Breast epithelium (tissue), 3 donors: ENCODE results near the gene CRAMP1.

Source experiments
- POLR2A ChIP-seq: fragments of 450-650 bp; IDR thresholded peaks from one replicate; pipeline ENCODE4 v1.6.1; 2016; ENCODE audit warnings: antibody characterized with exemption, mild to moderate bottlenecking, moderate library complexity
- POLR2AphosphoS5 ChIP-seq, 3 donors: sonication (generic); formaldehyde crosslinking; IDR thresholded peaks; one replicate each; pipeline ENCODE4 v1.6.1; 2017; ENCODE audit warnings: antibody characterized with exemption in 3 of 3
- TF ChIP-seq, protein P1 (sequence below), 3 donors: fragments of 450-650 bp; IDR thresholded peaks; one replicate each; pipeline ENCODE4 v1.5.1; 2016 to 2017; ENCODE audit warnings: antibody characterized with exemption in 3 of 3, mild to moderate bottlenecking in 3 of 3, moderate library complexity in 3 of 3

DNA sequence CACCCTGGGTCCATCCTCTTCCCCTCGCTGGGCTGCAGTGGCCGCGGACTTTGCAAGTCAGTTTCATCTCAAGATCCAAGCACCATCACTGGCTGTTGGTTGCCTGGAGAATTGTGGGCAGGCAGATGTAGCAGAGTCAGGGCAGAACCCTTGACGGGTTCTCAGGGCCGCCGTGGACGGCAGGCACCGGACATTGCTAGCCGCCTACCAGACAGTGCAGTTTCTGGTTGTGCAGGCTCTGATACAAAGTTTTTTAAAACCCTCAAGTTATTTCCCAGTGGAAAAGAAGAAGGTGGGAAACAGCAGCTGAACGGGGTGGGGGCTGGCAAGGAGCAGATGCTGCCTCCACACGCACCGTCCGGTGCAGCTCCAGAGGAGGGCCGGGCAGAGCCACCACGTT lies 97.2 kb downstream of the CRAMP1 start:
- TF ChIP-seq, protein P1, sequence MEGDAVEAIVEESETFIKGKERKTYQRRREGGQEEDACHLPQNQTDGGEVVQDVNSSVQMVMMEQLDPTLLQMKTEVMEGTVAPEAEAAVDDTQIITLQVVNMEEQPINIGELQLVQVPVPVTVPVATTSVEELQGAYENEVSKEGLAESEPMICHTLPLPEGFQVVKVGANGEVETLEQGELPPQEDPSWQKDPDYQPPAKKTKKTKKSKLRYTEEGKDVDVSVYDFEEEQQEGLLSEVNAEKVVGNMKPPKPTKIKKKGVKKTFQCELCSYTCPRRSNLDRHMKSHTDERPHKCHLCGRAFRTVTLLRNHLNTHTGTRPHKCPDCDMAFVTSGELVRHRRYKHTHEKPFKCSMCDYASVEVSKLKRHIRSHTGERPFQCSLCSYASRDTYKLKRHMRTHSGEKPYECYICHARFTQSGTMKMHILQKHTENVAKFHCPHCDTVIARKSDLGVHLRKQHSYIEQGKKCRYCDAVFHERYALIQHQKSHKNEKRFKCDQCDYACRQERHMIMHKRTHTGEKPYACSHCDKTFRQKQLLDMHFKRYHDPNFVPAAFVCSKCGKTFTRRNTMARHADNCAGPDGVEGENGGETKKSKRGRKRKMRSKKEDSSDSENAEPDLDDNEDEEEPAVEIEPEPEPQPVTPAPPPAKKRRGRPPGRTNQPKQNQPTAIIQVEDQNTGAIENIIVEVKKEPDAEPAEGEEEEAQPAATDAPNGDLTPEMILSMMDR (IDR thresholded peaks at IDR 0.05) = no peak
- TF ChIP-seq POLR2AphosphoS5 (IDR thresholded peaks at IDR 0.05) (no peak), POLR2A (no peak)
